NB4 (cell line): ENCODE results near the gene VIT.

Experiments
- CTCF ChIP-seq: IDR thresholded peaks from one replicate; pipeline ENCODE4 v1.5.1; 2012; ENCODE audit warnings: low read depth, low read length
- MAX ChIP-seq: IDR thresholded peaks from 2 replicates; pipeline ENCODE4 v1.6.1; 2011; ENCODE audit warnings: low read depth, low read length

GRCh38 chr2:36740061-36740460, 43.6 kb downstream of the VIT start:
- TF ChIP-seq CTCF (no peak), MAX (no peak)
